HFFc6 (cell line): ENCODE data around the gene SH2B3. TPM values are rescaled to one million over a fixed set of nuclear protein-coding genes. Genes with fewer than 3 reads are reported as not detected.
A peak's percentile ranks its signal among the peaks of the same experiment; 100 is the strongest.
"Not testable (repeated sequence)": the region's sequence is repeated elsewhere in the genome, so short reads cannot be mapped to it uniquely, and the experiment has no call there.

ENCODE experiments used
- DNase-seq: peaks from one replicate; pipeline ENCODE4 v3.0.0-alpha.2; 2018
- H3K27ac Mint-ChIP-seq: 2 replicates; pipeline ENCODE4 v1.8.0; 2020; ENCODE audit warnings: mild to moderate bottlenecking, mixed read lengths
- H3K27me3 Mint-ChIP-seq: 2 replicates; pipeline ENCODE4 v1.8.0; 2021; ENCODE audit warnings: mild to moderate bottlenecking, moderate library complexity, mixed read lengths; ENCODE audit not compliant: insufficient read depth
- H3K36me3 Mint-ChIP-seq: 2 replicates; pipeline ENCODE4 v1.8.0; 2021; ENCODE audit warnings: low read depth, mixed read lengths
- H3K4me1 Mint-ChIP-seq: 2 replicates; pipeline ENCODE4 v1.8.0; 2020; ENCODE audit warnings: low read depth, mixed read lengths
- H3K4me3 Mint-ChIP-seq: 2 replicates; pipeline ENCODE4 v1.8.0; 2020; ENCODE audit warnings: mild to moderate bottlenecking, moderate library complexity, mixed read lengths
- H3K9me3 Mint-ChIP-seq: 2 replicates; pipeline ENCODE4 v1.8.0; 2020; ENCODE audit warnings: mild to moderate bottlenecking, mixed read lengths
- total RNA-seq, 6 experiments: library from RNA; stranded (reverse); fragmentation: NEBNext Ultra II Directional; extraction: Animal tissue kit (Norgen Biotek cat#: 25700); gene quantifications; 2 replicates in 1 of 6; 3 replicates in 5 of 6; pipeline ENCODE4 v1.2.3, GENCODE V29; 2021
- TF ChIP-seq, protein P1 (sequence below): fragments of 200-600 bp; sonication (generic); IDR thresholded peaks from 2 replicates; pipeline ENCODE4 v1.5.0; 2021; ENCODE audit warnings: antibody characterized with exemption, mild to moderate bottlenecking

SH2B3 gene
- total RNA-seq, 6 experiments from 2014 or later: 54.0 to 80.3 (median 69.8) TPM

DNA sequence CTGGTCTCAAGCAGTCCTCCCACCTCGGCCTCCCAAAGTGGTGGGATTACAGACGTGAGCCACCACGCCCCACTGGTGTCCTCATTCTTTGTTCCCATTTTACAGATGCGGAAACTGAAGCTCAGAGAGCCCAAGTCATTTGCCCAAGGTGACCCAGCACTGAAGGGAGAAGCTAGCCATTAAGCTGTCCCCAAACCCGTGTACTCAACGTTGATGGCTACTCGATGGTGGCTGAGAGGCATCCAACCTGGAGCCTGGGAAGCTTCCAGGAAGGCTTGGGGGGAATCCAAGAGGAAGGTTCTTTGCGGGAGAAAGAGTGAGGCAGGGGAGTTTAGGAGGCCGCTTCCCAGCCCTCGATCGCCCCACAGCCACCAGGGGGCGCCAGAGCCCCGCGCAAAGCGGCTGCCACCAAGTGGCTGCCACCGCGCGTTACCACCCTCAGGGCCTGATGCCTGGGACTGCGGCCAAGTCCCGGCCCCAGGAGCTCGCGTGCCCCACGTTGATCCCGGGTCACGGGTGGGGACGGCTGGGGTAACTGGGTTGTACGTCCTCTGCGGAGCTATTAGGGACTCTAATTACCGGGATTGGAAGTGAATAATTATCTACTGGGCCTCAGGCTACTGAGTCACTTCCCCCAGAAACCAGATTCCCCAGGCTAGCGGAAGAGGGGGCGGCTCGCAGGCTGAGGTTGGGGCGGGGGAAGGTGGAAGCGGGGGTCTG, 8.8 kb upstream of the SH2B3 start:
- DNase-seq: peak; percentile 94
- H3K9me3 Mint-ChIP-seq: no peaks in the 10 kb centered on the region
- peak overlapping the region; percentile 86 for H3K27ac Mint-ChIP-seq
- H3K4me3 Mint-ChIP-seq: peak overlapping the region; percentile 60
- no peaks in the 10 kb centered on the region for H3K36me3 Mint-ChIP-seq
- peaks cover 5% of the 10 kb centered on the region for H3K27me3 Mint-ChIP-seq
- TF ChIP-seq, protein P1, sequence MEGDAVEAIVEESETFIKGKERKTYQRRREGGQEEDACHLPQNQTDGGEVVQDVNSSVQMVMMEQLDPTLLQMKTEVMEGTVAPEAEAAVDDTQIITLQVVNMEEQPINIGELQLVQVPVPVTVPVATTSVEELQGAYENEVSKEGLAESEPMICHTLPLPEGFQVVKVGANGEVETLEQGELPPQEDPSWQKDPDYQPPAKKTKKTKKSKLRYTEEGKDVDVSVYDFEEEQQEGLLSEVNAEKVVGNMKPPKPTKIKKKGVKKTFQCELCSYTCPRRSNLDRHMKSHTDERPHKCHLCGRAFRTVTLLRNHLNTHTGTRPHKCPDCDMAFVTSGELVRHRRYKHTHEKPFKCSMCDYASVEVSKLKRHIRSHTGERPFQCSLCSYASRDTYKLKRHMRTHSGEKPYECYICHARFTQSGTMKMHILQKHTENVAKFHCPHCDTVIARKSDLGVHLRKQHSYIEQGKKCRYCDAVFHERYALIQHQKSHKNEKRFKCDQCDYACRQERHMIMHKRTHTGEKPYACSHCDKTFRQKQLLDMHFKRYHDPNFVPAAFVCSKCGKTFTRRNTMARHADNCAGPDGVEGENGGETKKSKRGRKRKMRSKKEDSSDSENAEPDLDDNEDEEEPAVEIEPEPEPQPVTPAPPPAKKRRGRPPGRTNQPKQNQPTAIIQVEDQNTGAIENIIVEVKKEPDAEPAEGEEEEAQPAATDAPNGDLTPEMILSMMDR: peak; percentile 100
- H3K4me1 Mint-ChIP-seq: peaks cover 49% of the 10 kb centered on the region

- TF ChIP-seq, protein P1: no peak
- Mint-ChIP-seq H3K27ac (peak overlapping the region; percentile 86), H3K27me3 (peaks cover 2% of the 10 kb centered on the region), H3K36me3 (no peaks in the 10 kb centered on the region), H3K4me1 (peaks cover 55% of the 10 kb centered on the region), H3K9me3 (no peaks in the 10 kb centered on the region), H3K4me3 (no peak overlapping the region)
- no peak for DNase-seq
Measured at GRCh38 chr12:111398530-111398929, 7.2 kb upstream of the SH2B3 start.

DNA sequence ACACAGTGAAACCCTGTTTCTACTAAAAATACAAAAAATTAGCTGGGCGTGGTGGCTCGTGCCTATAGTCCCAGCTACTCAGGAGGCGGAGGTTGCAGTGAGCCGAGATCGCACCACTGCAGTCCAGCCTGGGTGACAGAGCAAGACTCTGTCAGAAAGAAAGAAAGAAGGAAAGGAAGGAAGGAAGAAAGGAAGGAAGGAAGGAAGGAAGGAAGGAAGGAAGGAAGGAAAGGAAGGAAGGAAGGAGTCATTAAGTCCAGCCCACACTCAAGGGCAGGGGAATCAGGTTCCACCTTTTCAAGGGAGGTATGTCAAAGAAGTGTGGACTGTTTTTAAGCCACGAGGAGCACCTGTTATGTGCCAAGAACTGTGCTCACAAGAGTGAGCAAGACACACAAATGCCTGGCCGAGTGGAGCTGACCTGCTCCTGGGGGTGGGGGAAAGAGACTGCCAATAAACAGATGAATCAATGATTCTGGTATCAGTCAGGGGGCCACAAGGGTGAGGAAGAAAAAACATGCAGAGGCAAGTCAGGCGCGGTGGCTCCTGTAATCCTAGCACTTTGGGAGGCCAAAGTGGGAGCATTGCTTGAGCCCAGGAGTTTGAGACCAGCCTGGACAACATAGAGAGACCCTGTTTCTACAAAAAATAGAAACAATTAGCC, 5.8 kb upstream of the SH2B3 start:
- H3K36me3 Mint-ChIP-seq, H3K27me3 Mint-ChIP-seq, DNase-seq, H3K9me3 Mint-ChIP-seq: not testable (repeated sequence)
- peaks cover 49% of the 10 kb centered on the region for H3K4me1 Mint-ChIP-seq
- H3K27ac Mint-ChIP-seq: peak overlapping the region; percentile 86
- peak overlapping the region; percentile 33; the same call in 1 of the 2 replicates for H3K4me3 Mint-ChIP-seq

DNA sequence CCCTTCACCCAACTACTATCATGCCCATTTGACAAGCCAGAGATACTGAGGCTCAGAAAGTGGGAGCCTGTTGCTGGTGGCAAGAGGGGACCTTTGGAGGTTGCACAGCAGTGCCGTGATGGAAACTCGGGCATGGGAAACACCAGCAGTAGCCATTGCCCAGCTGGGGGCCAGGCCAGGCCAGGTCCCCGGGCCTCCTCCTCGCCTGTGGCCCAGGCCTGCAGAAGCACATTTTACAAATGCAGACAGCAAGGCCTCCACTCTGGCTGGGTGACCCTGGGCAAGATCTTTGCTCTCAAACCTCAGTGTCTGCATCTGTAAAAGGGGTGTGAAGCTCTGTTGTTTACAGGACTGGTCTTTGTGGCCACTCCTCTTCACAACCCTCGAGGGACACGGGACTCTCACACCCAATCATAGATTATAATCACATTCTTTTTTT, 4.5 kb upstream of the SH2B3 start:
- H3K4me1 Mint-ChIP-seq: peaks cover 50% of the 10 kb centered on the region
- TF ChIP-seq, protein P1: no peak
- H3K9me3 Mint-ChIP-seq: no peaks in the 10 kb centered on the region
- DNase-seq: no peak
- H3K27me3 Mint-ChIP-seq: peaks cover 1% of the 10 kb centered on the region; the same call in 1 of the 2 replicates
- no peaks in the 10 kb centered on the region for H3K36me3 Mint-ChIP-seq
- H3K27ac Mint-ChIP-seq: no peak overlapping the region
- H3K4me3 Mint-ChIP-seq: no peak overlapping the region

GRCh38 chr12:111402490-111402824, 3.3 kb upstream of the SH2B3 start:
- not testable (repeated sequence) for H3K36me3 Mint-ChIP-seq, H3K4me3 Mint-ChIP-seq, H3K27me3 Mint-ChIP-seq, DNase-seq, H3K9me3 Mint-ChIP-seq, H3K27ac Mint-ChIP-seq
- H3K4me1 Mint-ChIP-seq: peaks cover 41% of the 10 kb centered on the region

- peak overlapping the region; percentile 88 for H3K4me3 Mint-ChIP-seq
- no peak for DNase-seq
- H3K36me3 Mint-ChIP-seq: peaks cover 6% of the 10 kb centered on the region; the same call in 1 of the 2 replicates
- H3K27ac Mint-ChIP-seq: peak overlapping the region; percentile 71
- peaks cover 42% of the 10 kb centered on the region for H3K4me1 Mint-ChIP-seq
- H3K9me3 Mint-ChIP-seq: no peaks in the 10 kb centered on the region
- H3K27me3 Mint-ChIP-seq: peaks cover 1% of the 10 kb centered on the region
- TF ChIP-seq, protein P1: no peak
Measured at GRCh38 chr12:111404362-111405148, 1.2 kb upstream of the SH2B3 start.
